SK-N-SH (cell line): Measurements from ENCODE around the gene SULT1B1. TPM values are rescaled to one million over a fixed set of nuclear protein-coding genes. Genes with fewer than 3 reads are reported as not detected.
A peak's percentile ranks its signal among the peaks of the same experiment; 100 is the strongest.

Experiments
- CTCF ChIA-PET: fragments of 300-600, 350-600 bp; formaldehyde crosslinking; extraction: SDS; loops from one replicate; lab custom pipeline; 2021; lab: Yijun Ruan, JAX
- POLR2A ChIA-PET: fragments of 350-600 bp; sonication (Branson Sonifier 250); formaldehyde crosslinking; extraction: SDS; loops from one replicate; lab custom pipeline; 2020; ENCODE audit warnings: antibody characterized with exemption, inconsistent platforms; lab: Yijun Ruan, JAX
- DNase-seq: peaks from one replicate; pipeline ENCODE4 v3.0.0; 2012
- H2AFZ ChIP-seq: fragments of 200-600 bp; sonication (generic); 2 replicates; pipeline ENCODE4 v1.8.1; 2016; ENCODE audit warnings: antibody characterized with exemption, mild to moderate bottlenecking, low read depth
- H3F3A ChIP-seq: fragments of 200-600 bp; sonication (generic); replicated peaks from 2 replicates; pipeline ENCODE3; 2016; ENCODE audit warnings: antibody characterized with exemption, mild to moderate bottlenecking; ENCODE audit not compliant: insufficient read depth
- H3K27ac ChIP-seq, 2 experiments: fragments of 200-500 bp in 1 of 2; fragments of 200-600 bp in 1 of 2; sonication (Bioruptor generic) in 1 of 2; sonication (generic), shearing (Covaris generic) in 1 of 2; 2 replicates each; pipeline versions ENCODE4 v1.5.1 to v1.6.1; 2014 to 2016; ENCODE audit warnings: low read depth in 2 of 2, inconsistent platforms in 1 of 2, low read length in 1 of 2, mild to moderate bottlenecking in 1 of 2, mixed read lengths in 1 of 2
- H3K27me3 ChIP-seq: fragments of 200-600 bp; sonication (generic), shearing (Covaris generic); 2 replicates; pipeline ENCODE4 v1.6.1; 2016; ENCODE audit warnings: mixed run types; ENCODE audit not compliant: insufficient read depth
- H3K36me3 ChIP-seq, 2 experiments: fragments of 200-500 bp in 1 of 2; fragments of 200-600 bp in 1 of 2; sonication (Bioruptor generic) in 1 of 2; sonication (generic) in 1 of 2; replicated peaks in 1 of 2; 2 replicates each; pipeline versions ENCODE3 to v1.5.1; 2014 to 2016; ENCODE audit warnings: low read length in 1 of 2, mild to moderate bottlenecking in 1 of 2; ENCODE audit not compliant: insufficient read depth in 2 of 2, control insufficient read depth in 1 of 2
- H3K4me1 ChIP-seq, 2 experiments: fragments of 200-500 bp in 1 of 2; fragments of 200-600 bp in 1 of 2; sonication (Bioruptor generic) in 1 of 2; sonication (generic), shearing (Covaris generic) in 1 of 2; 2 replicates each; pipeline versions ENCODE4 v1.5.1 to v1.6.1; 2014 to 2016; ENCODE audit warnings: low read depth in 1 of 2, low read length in 1 of 2, mixed run types in 1 of 2; ENCODE audit not compliant: insufficient read depth in 2 of 2, control insufficient read depth in 1 of 2
- H3K4me2 ChIP-seq: fragments of 200-600 bp; sonication (generic), shearing (Covaris generic); 2 replicates; pipeline ENCODE4 v1.6.1; 2017; ENCODE audit warnings: mixed run types
- H3K4me3 ChIP-seq, 2 experiments: fragments of 200-500 bp in 1 of 2; fragments of 200-600 bp in 1 of 2; sonication (Bioruptor generic) in 1 of 2; sonication (generic), shearing (Covaris generic) in 1 of 2; 2 replicates each; pipeline versions ENCODE4 v1.5.1 to v1.8.1; 2014 to 2016; ENCODE audit warnings: low read depth in 2 of 2, inconsistent platforms in 1 of 2, low read length in 1 of 2, mild to moderate bottlenecking in 1 of 2, mixed read lengths in 1 of 2, moderate library complexity in 1 of 2
- H3K79me2 ChIP-seq: fragments of 200-600 bp; sonication (generic); 2 replicates; pipeline ENCODE4 v1.8.1; 2017; ENCODE audit warnings: mild to moderate bottlenecking; ENCODE audit not compliant: insufficient read depth
- H3K9ac ChIP-seq: fragments of 200-600 bp; sonication (generic); 2 replicates; pipeline ENCODE4 v1.6.1; 2017; ENCODE audit warnings: mixed run types
- H3K9me2 ChIP-seq: fragments of 200-600 bp; sonication (generic); 2 replicates; pipeline ENCODE4 v1.6.1; 2017; ENCODE audit warnings: mixed run types
- H3K9me3 ChIP-seq: fragments of 200-600 bp; sonication (generic); 2 replicates; pipeline ENCODE4 v1.6.1; 2017; ENCODE audit warnings: mixed run types, mild to moderate bottlenecking, moderate library complexity
- H4K20me1 ChIP-seq: fragments of 200-600 bp; sonication (generic); 2 replicates; pipeline ENCODE4 v1.6.1; 2017; ENCODE audit warnings: mild to moderate bottlenecking, mixed run types; ENCODE audit not compliant: insufficient read depth
- ELF1 ChIP-seq: IDR thresholded peaks from 2 replicates; pipeline ENCODE4 v1.4.0; 2012
- EP300 ChIP-seq, 2 experiments: IDR thresholded peaks; 2 replicates each; pipeline versions ENCODE4 v1.4.0 to v1.6.1; 2012; ENCODE audit warnings: borderline replicate concordance in 1 of 2, low read depth in 1 of 2, low read length in 1 of 2
- EZH2phosphoT487 ChIP-seq: fragments of 200-600 bp; sonication (generic); IDR thresholded peaks from 2 replicates; pipeline ENCODE4 v1.6.1; 2017; ENCODE audit warnings: low read depth, mixed run types, mild to moderate bottlenecking, antibody characterized with exemption, moderate library complexity, borderline replicate concordance
- GATA2 ChIP-seq: sonication (generic); formaldehyde crosslinking; IDR thresholded peaks from 2 replicates; pipeline ENCODE4 v1.5.0; 2020; ENCODE audit warnings: mild to moderate bottlenecking, missing genetic modification reagents
- JUND ChIP-seq: IDR thresholded peaks from 2 replicates; pipeline ENCODE4 v1.4.0; 2012
- MEF2A ChIP-seq: IDR thresholded peaks from 2 replicates; pipeline ENCODE4 v1.4.0; 2012; ENCODE audit warnings: low read depth, borderline replicate concordance
- MXI1 ChIP-seq: IDR thresholded peaks from 2 replicates; pipeline ENCODE4 v1.6.1; 2012; ENCODE audit warnings: mild to moderate bottlenecking, low read depth, low read length, improper control_type of control experiment
- NFIC ChIP-seq: IDR thresholded peaks from 2 replicates; pipeline ENCODE4 v1.4.0; 2012; ENCODE audit warnings: borderline replicate concordance
- NRF1 ChIP-seq: IDR thresholded peaks from 2 replicates; pipeline ENCODE4 v1.6.1; 2012; ENCODE audit warnings: low read depth, mild to moderate bottlenecking, low read length
- RAD21 ChIP-seq: IDR thresholded peaks from 2 replicates; pipeline ENCODE4 v1.6.1; 2012; ENCODE audit warnings: mild to moderate bottlenecking, low read length
- RCOR1 ChIP-seq: fragments of 150-350 bp; IDR thresholded peaks from 2 replicates; pipeline ENCODE4 v1.6.1; 2017; ENCODE audit warnings: antibody characterized with exemption, low read length
- RXRA ChIP-seq: IDR thresholded peaks from 2 replicates; pipeline ENCODE4 v1.4.0; 2012; ENCODE audit warnings: low read depth, mild to moderate bottlenecking, borderline replicate concordance
- SIN3A ChIP-seq: IDR thresholded peaks from 2 replicates; pipeline ENCODE4 v1.6.1; 2012; ENCODE audit warnings: low read depth, mild to moderate bottlenecking, low read length, moderate library complexity, borderline replicate concordance
- TCF12 ChIP-seq: IDR thresholded peaks from 2 replicates; pipeline ENCODE4 v1.4.0; 2012
- YY1 ChIP-seq: IDR thresholded peaks from 2 replicates; pipeline ENCODE4 v1.4.0; 2012; ENCODE audit warnings: low read depth, mild to moderate bottlenecking
- WGBS: methylation state at CpG from one replicate; pipeline ENCODE4 v1.1.6; 2017; ENCODE audit warnings: low lambda C conversion rate; 5-methylcytosine and 5-hydroxymethylcytosine counted together
- polyA plus RNA-seq, 3 experiments: library from polyadenylated mRNA; depleted of rRNA; stranded (reverse); fragments of >200 nt; gene quantifications; 2 replicates each; pipeline ENCODE4 v1.2.3, GENCODE V29; 2012
- TF ChIP-seq, protein P1 (sequence below): fragments of 200-600 bp; sonication (generic); IDR thresholded peaks from 2 replicates; pipeline ENCODE4 v1.6.1; 2017; ENCODE audit warnings: antibody characterized with exemption, mild to moderate bottlenecking, moderate library complexity
- TF ChIP-seq, protein P2 (sequence below): IDR thresholded peaks from 2 replicates; pipeline ENCODE4 v1.6.1; 2012; ENCODE audit warnings: mild to moderate bottlenecking, low read depth, low read length, moderate library complexity
- TF ChIP-seq, protein P3 (sequence below): IDR thresholded peaks from 2 replicates; pipeline ENCODE4 v1.4.0; 2012; ENCODE audit warnings: low read depth, borderline replicate concordance
- TF ChIP-seq, protein P4 (sequence below): fragments of 150-350 bp; IDR thresholded peaks from 2 replicates; pipeline ENCODE4 v1.6.1; 2017; ENCODE audit warnings: antibody characterized with exemption, low read length, low read depth, borderline replicate concordance
- TF ChIP-seq, protein P5 (sequence below): IDR thresholded peaks from 2 replicates; pipeline ENCODE4 v1.4.0; 2012; ENCODE audit warnings: low read depth, borderline replicate concordance

The SULT1B1 gene
- polyA plus RNA-seq, 1 of the 3 experiments (the other 2 are of a cell fraction) = 14.7 TPM

DNA sequence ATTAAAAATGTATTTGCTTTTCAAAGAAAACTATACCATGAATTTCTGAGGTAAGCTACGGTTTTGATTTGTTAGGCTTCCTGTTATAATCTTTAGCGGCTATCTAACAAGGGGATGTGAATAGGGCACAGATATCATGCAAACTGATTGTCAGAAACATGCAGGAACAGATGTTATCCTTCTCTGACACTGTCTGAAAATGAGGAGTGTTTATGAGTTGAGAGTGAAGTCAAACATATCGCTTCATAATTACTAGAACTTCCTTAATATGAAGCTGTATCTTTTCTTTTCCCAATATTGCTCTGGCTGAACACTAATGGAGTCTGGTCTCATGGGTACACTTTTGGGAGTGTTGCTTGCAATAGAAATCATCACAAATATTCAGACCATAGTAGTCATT, 16.3 kb upstream of the SULT1B1 start (continued):
- no peak for TF ChIP-seq RXRA

DNA sequence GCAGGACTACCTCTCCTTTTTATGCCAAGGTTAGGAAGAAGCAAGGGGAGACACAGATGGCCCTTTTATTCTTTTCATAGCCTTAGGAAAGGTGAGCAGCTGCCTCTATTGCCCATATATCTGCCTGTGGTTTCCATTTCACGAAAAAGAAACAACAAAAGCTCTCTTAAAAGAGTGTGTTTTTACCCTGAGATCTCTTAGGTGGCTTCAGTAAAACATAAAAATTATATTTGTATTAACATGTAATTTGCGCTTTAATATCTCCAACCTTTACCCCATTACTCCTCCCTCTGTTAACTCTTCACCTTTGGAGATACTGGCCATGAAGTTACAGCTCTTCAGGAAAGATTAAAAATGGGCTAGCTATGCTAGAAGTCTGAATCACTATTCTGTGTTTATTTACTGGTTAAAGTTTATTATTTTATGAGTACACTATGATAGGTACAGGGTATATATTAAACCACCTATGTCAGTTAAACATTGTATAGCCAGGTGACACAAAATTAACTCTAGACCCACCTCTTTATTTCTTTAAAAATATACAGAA, 15.0 kb upstream of the SULT1B1 start:
- no peaks in the 10 kb centered on the region for H3K9me3 ChIP-seq
- TF ChIP-seq NRF1 = no peak
- TF ChIP-seq, protein P1, sequence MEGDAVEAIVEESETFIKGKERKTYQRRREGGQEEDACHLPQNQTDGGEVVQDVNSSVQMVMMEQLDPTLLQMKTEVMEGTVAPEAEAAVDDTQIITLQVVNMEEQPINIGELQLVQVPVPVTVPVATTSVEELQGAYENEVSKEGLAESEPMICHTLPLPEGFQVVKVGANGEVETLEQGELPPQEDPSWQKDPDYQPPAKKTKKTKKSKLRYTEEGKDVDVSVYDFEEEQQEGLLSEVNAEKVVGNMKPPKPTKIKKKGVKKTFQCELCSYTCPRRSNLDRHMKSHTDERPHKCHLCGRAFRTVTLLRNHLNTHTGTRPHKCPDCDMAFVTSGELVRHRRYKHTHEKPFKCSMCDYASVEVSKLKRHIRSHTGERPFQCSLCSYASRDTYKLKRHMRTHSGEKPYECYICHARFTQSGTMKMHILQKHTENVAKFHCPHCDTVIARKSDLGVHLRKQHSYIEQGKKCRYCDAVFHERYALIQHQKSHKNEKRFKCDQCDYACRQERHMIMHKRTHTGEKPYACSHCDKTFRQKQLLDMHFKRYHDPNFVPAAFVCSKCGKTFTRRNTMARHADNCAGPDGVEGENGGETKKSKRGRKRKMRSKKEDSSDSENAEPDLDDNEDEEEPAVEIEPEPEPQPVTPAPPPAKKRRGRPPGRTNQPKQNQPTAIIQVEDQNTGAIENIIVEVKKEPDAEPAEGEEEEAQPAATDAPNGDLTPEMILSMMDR = no peak
- TF ChIP-seq MEF2A = no peak
- TF ChIP-seq ELF1 = no peak
- no peak for TF ChIP-seq JUND
- TF ChIP-seq TCF12 = no peak
- TF ChIP-seq, protein P2, sequence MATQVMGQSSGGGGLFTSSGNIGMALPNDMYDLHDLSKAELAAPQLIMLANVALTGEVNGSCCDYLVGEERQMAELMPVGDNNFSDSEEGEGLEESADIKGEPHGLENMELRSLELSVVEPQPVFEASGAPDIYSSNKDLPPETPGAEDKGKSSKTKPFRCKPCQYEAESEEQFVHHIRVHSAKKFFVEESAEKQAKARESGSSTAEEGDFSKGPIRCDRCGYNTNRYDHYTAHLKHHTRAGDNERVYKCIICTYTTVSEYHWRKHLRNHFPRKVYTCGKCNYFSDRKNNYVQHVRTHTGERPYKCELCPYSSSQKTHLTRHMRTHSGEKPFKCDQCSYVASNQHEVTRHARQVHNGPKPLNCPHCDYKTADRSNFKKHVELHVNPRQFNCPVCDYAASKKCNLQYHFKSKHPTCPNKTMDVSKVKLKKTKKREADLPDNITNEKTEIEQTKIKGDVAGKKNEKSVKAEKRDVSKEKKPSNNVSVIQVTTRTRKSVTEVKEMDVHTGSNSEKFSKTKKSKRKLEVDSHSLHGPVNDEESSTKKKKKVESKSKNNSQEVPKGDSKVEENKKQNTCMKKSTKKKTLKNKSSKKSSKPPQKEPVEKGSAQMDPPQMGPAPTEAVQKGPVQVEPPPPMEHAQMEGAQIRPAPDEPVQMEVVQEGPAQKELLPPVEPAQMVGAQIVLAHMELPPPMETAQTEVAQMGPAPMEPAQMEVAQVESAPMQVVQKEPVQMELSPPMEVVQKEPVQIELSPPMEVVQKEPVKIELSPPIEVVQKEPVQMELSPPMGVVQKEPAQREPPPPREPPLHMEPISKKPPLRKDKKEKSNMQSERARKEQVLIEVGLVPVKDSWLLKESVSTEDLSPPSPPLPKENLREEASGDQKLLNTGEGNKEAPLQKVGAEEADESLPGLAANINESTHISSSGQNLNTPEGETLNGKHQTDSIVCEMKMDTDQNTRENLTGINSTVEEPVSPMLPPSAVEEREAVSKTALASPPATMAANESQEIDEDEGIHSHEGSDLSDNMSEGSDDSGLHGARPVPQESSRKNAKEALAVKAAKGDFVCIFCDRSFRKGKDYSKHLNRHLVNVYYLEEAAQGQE = no peak
- TF ChIP-seq MXI1 = no peak
- TF ChIP-seq EZH2phosphoT487 = no peak
- TF ChIP-seq RXRA = no peak
- no peak for TF ChIP-seq SIN3A
- TF ChIP-seq EP300 (IDR thresholded peaks at IDR 0.05; ENCODE audit: borderline replicate concordance in 1 of 2, low read depth in 1 of 2, low read length in 1 of 2) = no peak
- TF ChIP-seq, protein P3, sequence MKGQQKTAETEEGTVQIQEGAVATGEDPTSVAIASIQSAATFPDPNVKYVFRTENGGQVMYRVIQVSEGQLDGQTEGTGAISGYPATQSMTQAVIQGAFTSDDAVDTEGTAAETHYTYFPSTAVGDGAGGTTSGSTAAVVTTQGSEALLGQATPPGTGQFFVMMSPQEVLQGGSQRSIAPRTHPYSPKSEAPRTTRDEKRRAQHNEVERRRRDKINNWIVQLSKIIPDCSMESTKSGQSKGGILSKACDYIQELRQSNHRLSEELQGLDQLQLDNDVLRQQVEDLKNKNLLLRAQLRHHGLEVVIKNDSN = no peak
- TF ChIP-seq, protein P4, sequence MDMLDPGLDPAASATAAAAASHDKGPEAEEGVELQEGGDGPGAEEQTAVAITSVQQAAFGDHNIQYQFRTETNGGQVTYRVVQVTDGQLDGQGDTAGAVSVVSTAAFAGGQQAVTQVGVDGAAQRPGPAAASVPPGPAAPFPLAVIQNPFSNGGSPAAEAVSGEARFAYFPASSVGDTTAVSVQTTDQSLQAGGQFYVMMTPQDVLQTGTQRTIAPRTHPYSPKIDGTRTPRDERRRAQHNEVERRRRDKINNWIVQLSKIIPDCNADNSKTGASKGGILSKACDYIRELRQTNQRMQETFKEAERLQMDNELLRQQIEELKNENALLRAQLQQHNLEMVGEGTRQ = no peak
- no peak for TF ChIP-seq NFIC
- TF ChIP-seq RCOR1 = no peak
- TF ChIP-seq, protein P5, sequence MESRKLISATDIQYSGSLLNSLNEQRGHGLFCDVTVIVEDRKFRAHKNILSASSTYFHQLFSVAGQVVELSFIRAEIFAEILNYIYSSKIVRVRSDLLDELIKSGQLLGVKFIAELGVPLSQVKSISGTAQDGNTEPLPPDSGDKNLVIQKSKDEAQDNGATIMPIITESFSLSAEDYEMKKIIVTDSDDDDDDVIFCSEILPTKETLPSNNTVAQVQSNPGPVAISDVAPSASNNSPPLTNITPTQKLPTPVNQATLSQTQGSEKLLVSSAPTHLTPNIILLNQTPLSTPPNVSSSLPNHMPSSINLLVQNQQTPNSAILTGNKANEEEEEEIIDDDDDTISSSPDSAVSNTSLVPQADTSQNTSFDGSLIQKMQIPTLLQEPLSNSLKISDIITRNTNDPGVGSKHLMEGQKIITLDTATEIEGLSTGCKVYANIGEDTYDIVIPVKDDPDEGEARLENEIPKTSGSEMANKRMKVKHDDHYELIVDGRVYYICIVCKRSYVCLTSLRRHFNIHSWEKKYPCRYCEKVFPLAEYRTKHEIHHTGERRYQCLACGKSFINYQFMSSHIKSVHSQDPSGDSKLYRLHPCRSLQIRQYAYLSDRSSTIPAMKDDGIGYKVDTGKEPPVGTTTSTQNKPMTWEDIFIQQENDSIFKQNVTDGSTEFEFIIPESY = no peak
- TF ChIP-seq RAD21 = no peak
- no peak for TF ChIP-seq YY1
- TF ChIP-seq GATA2 = no peak
- TF ChIP-seq, all 33 proteins: peak for 0
- Histone ChIP-seq H3F3A (peaks cover 5% of the 10 kb centered on the region), H3K9me2 (no peaks in the 10 kb centered on the region), H4K20me1 (no peaks in the 10 kb centered on the region), H3K27me3 (no peaks in the 10 kb centered on the region), H3K4me2 (no peak overlapping the region), H3K9ac (0 out of 2 replicates have a peak overlapping the region, but pooled peaks have one; percentile 11), H3K4me3 (no peak overlapping the region), H3K79me2 (peaks cover 83% of the 10 kb centered on the region), H3K27ac (peak overlapping the region; percentile 38 to 51; a peak in 2 of 4 replicates), H3K4me1 (no peaks in the 10 kb centered on the region), H3K36me3 (peaks cover 0 to 7% of the 10 kb centered on the region in 2 experiments), H2AFZ (no peak overlapping the region)
- CTCF ChIA-PET = no interaction called here
- whole genome bisulfite sequencing = 28% methylated on average over 2 of the region's 2 CpGs
- no peak for DNase-seq
- POLR2A ChIA-PET = no interaction called here
